GM10847 (cell line): ENCODE data around the gene CRABP2.

Experiments used
- POLR2A ChIP-seq: IDR thresholded peaks from 2 replicates; pipeline ENCODE4 v1.6.1; 2011; ENCODE audit not compliant: insufficient read length; ENCODE audit errors: extremely low read depth

The CRABP2 gene

DNA sequence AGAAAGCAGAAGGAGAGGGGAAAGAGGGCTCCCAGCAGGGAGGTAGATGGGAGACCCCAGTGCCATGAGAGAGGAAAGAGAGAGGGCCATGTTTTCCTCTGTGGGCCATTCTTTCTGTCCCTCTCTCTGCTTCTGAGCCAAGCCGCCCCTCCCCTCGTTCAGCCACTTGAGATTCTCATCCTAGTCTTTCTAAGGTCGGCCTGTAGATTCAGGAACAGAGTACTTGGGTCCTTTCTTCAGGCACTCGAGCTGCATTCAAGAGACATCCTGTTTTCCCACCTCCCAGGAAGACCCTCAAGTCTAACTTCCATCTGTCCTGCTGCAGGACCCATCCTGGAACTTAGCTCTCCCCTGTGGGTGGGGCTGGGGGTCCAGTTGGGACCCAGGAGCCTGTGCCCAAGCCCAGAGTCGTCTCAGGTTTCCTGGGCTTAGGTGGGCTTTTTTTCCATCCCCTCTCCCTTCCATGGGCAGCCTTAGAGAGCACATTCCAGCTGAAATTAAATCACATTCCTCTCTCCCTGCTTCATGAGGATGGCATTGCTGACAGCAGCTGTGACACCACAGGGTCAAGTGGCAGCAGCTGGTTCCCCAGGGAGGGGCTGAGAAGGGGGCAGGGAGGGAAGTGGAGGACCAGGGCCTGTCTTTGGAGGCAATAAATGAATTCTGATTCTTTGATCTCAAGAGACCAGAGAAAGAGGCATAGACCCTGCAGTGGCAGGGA lies 41.2 kb downstream of the CRABP2 start:
- no peak for TF ChIP-seq POLR2A

DNA sequence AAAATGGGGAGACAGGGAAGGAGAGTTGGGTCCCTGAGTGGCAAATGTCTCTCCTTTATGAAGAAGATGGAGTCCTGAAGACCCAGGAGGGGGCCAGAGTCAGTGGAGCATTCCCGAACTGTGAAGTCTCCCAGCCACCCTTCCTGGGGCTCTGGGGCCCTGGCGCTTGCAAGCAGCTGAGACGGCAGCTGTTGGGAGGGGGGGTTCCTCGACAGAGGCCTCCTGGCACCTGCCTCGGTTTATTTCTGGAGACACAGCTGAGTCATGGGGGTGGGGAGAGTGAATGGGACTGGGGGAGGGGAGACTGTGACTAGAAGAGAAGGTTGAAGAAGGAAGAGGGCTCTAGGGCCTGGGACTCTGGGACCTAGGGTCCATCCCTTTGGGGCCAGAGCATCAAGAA lies 42.2 kb downstream of the CRABP2 start:
- TF ChIP-seq POLR2A: no peak

DNA sequence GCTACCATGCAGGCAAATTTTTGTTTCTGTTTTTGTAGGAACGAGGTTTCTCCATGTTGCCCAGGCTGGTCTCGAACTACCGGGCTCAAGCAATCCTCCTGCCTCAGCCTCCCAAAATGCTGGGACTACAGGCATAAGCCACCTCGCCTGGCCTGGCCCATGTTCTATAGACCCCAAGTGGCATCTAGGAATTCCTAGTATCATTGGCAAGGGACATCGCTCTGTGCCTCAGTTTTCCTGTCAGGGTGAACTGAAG lies 42.7 kb downstream of the CRABP2 start:
- no peak for TF ChIP-seq POLR2A

DNA sequence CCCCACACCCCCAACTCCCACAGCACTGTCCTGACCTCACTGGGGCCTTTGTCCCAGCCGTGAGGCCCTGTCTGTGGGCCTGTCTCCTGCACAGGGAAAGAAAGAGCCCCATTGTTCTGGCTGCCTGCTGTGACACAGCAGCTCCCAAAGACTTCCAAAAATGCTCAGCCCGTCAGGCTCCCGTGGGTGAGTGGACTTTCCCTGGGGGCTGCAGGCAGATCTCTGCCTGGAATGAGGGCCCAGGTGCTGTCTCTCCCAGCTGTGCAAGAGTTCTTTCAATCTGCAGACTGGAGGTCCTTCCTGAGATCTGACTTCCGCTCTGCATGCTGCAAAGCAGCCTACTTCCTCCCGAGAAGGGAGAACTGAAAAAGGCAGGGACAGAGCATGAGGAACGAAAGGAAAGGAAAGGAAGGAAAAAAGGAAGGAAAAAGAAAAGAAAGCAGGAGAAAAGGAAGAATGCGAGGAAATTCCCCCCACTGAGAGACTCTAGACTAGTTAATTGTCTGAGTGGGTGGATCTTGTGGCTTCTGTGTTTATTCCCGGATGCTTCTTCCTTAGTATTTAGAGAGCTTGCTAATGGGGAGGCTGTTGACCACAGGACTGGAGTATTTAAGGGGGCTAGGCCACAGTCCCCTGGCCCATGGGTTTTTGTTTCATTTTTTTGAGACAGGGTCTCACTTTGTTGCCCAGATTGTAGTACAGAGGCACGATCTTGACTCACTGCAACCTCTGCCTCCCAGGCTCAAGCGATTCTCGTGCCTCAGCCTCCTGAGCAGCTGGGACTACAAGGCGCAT lies 43.2 kb downstream of the CRABP2 start:
- no peak for TF ChIP-seq POLR2A

DNA sequence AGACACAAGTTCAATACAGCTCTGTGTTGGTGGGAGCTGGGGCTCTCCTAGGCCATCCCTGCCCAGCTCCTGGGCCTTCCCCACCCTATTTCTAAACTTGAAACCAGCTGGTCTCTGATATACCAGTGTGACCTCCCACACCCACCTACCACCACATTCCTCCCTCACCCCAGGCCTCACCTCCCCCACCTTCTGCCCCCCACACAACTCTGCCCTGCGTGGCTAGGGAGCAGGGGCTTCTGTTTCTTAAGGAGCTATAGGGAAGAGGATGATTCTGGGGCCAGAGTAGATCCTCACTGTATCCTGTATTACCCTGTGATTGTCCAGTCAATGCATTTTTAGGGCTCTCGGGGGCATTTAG lies 44.7 kb downstream of the CRABP2 start:
- TF ChIP-seq POLR2A: no peak

DNA sequence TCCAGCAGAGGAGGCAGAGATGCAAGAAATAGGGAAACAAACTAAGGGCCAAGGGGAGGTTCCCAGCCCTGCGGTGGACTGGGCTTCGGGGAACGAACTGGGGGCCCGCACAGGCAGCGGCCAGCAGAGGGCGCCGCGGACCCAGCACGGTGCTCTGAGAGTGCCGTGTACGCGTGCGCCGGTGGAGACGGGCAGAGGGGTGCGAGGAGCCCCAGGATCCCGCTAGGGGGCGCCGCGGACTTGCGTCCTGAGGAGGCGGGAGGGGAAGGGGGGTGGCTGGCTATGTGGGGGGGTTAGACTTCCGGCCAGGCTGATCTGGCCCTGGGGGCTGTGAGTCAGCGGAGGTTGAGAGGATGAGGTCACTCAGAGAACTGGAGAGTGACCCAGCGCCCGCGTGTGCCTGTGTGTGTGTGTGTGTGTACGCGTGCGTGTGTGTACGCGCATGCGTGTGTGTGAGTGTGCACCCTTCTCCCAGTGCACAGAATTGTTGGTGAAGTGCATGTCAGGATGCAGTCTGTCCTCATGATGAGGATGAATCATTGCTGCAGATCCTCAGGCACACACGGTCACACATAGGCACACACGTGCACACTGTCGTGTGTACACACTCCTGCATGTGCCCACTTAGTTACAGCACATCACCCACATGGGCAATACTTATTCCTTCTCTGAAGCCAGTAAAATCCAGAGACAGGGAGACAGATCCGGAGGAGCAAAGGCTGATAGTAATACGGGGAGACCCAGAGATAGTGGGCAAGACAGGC lies 45.2 kb downstream of the CRABP2 start:
- TF ChIP-seq POLR2A: peak; percentile 35

DNA sequence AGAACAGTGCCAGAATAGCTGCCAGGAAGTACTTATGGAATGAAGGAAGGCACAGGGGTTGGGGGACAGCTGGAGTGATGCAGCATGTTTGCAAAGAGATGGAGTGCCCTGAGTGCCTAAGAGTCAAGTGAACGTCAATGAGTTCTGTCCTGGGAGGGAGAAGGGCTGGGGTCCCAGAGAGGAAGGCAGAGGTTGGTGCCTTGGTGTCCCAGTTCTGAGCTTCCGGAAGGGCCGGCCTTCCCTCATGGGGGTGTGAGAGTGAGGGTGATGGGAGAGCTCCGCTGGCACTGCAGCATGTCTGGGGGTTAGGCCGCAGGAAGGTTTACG lies 45.8 kb downstream of the CRABP2 start:
- no peak for TF ChIP-seq POLR2A

DNA sequence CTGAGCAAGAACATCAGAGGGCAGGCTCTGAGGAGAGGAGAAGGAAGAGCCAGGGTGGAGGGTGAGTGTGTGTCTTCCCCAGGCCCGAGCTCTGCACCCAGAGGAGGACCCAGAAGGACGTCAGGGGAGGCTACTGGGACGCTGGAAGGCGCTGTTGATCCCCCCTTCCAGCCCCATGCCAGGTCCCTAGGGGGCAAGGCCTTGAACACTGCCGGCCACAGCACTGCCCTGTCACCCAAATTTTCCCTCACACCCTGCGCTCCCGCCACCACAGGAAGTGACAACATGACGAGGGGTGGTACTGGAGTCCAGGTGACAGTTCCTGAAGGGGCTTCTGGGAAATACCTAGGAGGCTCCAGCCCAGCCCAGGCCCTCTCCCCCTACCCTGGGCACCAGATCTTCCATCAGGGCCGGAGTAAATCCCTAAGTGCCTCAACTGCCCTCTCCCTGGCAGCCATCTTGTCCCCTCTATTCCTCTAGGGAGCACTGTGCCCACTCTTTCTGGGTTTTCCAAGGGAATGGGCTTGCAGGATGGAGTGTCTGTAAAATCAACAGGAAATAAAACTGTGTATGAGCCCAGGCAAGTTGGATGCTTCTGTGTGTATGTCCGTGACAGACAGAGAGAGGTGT lies 46.3 kb downstream of the CRABP2 start:
- no peak for TF ChIP-seq POLR2A

DNA sequence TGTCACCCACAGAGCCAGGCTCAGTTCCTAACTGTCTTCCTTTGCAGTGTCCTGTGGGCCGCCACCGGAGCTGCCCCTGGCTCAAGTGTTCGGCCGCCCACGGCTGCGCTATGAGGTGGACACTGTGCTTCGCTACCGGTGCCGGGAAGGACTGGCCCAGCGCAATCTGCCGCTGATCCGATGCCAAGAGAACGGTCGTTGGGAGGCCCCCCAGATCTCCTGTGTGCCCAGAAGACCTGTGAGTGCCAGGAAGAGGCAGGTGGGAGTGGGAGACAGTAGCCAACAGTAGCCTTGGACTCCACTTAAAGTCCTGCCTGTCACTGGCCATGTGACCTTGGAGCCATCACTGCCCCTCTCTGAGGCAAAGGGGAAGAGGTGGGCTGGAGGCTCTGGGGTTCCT lies 46.9 kb downstream of the CRABP2 start:
- TF ChIP-seq POLR2A: no peak

DNA sequence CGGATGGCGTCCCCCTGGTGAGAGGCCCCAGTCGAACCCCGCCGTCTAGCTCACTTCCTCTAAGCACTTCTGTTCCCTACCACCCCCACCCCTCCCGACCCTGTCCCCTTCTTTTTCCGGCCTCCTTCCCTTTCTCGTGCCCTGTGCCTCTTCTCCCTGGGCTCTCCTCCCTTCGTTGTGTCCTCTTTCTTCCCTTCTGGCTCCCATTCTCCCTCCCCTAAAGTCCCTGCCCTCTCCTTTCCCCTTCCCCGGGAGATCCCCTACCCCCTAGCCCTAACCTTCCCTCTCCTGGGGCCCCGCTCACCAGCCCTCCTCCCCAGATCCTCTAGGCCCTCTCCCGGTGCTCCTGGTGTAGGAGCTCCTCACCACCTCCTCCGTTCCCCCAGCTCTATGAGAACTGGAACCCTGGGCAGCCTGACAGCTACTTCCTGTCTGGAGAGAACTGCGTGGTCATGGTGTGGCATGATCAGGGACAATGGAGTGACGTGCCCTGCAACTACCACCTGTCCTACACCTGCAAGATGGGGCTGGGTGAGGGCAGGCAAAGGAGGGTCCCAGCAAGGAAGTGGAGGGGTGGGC lies 47.6 kb downstream of the CRABP2 start:
- TF ChIP-seq POLR2A: no peak

DNA sequence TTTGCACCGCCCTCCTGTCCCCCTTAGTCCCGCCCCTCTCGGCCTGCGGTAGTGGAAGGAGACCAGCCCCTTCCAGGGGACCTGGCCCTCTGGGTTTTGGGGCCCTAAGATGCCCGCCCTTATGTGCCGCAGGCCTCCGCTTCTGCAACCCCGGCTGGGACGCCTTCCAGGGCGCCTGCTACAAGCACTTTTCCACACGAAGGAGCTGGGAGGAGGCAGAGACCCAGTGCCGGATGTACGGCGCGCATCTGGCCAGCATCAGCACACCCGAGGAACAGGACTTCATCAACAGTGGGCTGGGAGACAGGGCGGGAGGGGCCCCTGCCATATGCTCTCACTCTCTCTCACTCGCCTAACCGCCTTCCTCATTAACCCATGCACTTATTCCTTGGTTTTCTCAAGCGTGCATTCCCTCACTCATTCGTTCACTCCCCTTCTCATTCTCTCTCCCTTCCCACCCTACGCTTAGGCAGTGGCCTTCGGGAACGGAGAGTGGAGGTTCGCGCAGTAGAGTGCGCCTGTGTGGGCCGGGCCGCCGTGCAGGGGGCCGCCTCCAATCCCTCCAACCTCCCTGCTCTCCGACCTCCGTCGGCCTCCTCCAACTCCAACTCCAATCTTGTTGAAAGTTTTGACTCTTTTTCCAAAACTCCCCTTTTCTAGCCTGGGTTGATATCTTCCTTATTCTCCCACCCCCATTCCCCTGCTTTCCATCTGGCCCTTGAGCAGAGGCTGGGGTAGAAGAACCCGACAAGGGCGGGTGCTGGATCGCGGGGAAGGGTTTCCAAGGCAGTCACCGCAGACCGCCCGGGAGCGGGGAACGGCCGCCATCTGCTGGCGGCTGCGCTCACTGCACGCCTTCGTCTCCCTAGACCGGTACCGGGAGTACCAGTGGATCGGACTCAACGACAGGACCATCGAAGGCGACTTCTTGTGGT lies 48.3 kb downstream of the CRABP2 start:
- no peak for TF ChIP-seq POLR2A

DNA sequence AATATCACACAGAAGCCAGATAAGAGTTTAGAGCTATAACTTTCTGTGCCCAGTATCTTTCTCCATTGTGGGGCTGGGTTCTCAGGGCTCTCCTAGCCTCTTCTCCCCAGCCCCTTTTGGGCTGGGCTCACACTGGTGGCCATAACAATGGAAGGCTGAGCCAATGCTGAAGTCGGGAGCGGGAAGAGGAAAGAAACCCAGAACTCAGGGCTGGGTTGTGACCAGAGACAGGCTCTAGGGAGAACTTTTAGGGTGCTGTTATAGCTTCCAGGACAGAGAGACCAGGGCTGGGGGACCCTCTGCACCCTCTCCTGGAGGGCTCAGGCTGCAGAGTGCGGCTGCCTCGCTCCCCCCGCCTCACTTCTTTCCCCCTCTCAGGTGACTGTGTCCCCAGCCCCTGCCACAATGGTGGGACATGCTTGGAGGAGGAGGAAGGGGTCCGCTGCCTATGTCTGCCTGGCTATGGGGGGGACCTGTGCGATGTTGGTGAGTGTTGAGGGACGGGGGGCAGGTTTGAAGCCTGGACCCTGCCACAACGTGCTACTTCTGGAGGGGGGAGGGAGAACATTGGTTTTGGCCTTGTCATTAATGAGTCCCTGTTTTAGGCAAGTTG lies 49.4 kb downstream of the CRABP2 start:
- no peak for TF ChIP-seq POLR2A

DNA sequence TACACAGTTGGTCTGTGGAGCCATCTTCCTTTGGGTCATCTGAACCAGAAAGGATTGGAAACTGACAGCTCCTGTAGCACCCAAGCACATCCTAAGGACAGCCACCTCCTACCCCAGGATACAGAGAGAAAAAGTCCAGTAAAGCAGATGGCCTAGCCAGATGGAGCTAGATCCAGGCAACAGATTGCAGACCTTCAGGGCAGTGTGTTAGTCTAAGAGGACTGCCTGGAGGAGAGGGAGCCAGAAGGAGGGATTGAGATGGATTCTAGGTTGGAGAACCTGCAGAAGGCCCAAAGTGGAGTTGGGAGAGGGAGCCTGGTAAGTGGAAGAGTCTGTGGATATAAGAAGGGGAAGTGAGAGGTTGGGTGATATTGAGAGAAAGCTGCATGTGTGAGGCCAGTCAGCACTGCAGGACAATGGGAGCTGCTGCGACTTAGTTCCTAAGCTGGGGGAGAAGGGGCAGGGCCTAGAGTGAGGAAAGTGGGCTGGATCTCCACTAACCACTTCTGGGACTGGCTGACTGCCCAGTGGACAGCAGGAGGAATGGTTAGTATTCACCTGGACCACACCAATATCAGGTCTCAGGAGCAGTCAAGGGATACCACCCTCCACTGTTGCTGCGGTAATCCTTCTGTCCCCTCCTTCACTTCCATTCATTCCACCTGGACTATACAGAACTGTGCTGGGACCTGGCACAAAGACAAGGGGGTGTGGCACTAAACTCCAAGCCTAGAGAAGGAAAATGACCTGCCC lies 50.1 kb downstream of the CRABP2 start:
- TF ChIP-seq POLR2A: no peak

DNA sequence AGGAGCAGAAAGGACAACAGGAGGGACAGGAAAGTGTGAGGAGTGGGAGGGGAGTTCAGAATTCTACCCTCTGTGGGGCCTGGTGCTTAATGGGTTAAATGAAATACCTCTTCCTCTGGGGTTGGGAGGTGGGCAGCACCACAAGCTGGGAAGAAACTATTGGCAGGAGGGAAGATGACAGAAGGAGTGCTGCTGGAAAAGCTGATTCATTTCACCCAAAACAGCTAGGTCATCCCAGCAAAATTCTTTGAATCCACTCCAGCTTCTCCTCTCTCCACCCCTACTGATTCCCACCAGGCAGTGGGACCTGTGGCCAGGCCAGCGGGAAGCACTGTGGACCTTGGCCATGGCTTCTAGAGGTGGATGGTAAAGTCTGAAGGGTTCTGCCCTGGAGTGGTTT lies 50.7 kb downstream of the CRABP2 start:
- no peak for TF ChIP-seq POLR2A

DNA sequence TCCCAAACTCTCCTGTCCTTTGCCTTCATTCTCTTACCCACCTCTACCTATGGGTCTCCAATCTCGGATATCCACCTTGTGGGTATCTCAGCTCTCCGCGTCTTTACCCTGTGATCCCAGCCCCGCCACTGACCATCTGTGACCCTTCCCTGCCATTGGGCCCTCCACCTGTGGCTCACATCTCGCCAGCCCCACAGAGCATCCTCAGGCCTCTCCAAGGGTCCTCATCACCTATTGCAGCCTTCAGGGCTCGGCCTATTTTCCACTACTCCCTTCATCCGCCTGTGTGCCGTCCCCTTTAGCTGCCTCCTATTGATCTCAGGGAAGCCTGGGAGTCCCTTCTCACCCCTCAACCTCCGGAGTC lies 52.4 kb downstream of the CRABP2 start:
- TF ChIP-seq POLR2A: no peak
